HL-60 (cell line): ENCODE results near the gene CTBP2.

Source experiments
- DNase-seq, 2 experiments: peaks; one replicate each; pipeline ENCODE4 v3.0.0-alpha.2; 2010 to 2020; ENCODE audit warnings: low read depth in 1 of 2, low spot score in 1 of 2
- H3K27ac ChIP-seq: fragments of 250-450 bp; sonication (Bioruptor Pico); replicated peaks from 2 replicates; pipeline ENCODE4 v1.5.1; 2020; ENCODE audit warnings: mild to moderate bottlenecking, moderate library complexity
- H3K27me3 ChIP-seq: fragments of 250-450 bp; sonication (Bioruptor Pico); 2 replicates; pipeline ENCODE4 v1.5.1; 2021; ENCODE audit warnings: mild to moderate bottlenecking, moderate library complexity; ENCODE audit not compliant: insufficient read depth, poor library complexity, severe bottlenecking
- H3K4me3 ChIP-seq: replicated peaks from 2 replicates; pipeline ENCODE4 v1.5.1; 2011; ENCODE audit warnings: mild to moderate bottlenecking, control low read depth, low read length; ENCODE audit not compliant: insufficient read depth
- CTCF ChIP-seq: IDR thresholded peaks from one replicate; pipeline ENCODE4 v1.5.1; 2011; ENCODE audit warnings: low read length, control low read depth, inconsistent platforms; ENCODE audit not compliant: insufficient read depth
- GABPA ChIP-seq: IDR thresholded peaks from 2 replicates; pipeline ENCODE4 v1.6.1; 2012; ENCODE audit warnings: low read depth
- POLR2AphosphoS5 ChIP-seq: IDR thresholded peaks from 2 replicates; pipeline ENCODE4 v1.6.1; 2012; ENCODE audit warnings: low read depth
- REST ChIP-seq: IDR thresholded peaks from 2 replicates; pipeline ENCODE4 v1.6.1; 2012; ENCODE audit warnings: low read depth; ENCODE audit not compliant: insufficient replicate concordance
- SPI1 ChIP-seq: IDR thresholded peaks from 2 replicates; pipeline ENCODE4 v1.6.1; 2012; ENCODE audit warnings: low read depth, mild to moderate bottlenecking, borderline replicate concordance

CTBP2 gene

DNA sequence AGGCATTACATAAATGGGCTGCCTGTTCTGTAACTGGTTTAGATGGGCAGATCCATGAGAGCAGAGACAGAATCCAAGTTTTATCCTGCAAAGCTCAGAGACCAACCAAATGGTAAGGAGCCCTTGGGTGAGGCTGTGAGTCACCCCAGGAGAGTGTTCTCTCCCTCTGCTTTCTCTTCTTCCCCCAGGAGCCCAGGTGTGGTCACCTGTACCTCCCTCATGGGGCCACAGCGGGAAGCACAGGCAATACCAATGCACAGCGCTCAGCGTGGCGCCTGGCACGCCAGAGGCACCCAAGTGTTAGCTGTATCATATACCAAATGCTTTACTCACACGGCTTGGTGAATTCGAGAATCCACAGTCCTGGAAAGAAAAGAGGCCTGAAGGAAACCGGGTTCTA, 39.4 kb downstream of the CTBP2 start:
- H3K27ac ChIP-seq: no peak overlapping the region

DNA sequence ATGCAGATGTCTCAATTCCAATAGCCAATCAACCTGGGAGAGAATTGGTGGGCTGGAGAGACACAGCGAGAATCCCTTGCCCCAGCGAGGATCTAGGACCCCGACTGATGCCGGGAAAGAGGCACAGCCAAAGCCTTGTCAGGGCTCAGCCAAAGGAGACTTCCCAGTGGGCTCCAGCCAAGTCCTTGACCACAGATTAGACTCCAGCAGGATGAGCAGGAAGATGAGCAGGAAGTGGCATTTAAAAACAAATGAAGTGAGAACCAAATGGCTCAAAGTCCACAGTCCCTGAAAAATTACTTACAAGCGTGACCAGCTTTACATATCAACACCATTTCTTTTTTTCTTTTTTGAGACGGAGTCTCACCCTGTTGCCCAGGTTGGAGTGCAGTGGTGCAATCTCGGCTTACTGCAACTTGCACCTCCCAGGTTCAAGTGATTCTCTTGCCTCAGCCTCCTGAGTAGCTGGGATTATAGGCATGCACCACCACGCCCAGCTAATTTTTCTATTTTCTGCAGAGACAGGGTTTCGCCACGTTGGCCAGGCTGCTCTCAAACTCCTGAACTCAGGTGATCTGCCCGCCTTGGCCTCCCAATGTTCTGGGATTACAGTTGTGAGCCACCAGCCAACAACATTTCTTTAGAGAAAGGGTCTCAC, 40.2 kb downstream of the CTBP2 start:
- Histone ChIP-seq H3K27me3 (no peaks in the 10 kb centered on the region), H3K4me3 (no peak overlapping the region), H3K27ac (no peak overlapping the region)
- TF ChIP-seq GABPA (no peak), CTCF (no peak), POLR2AphosphoS5 (no peak)
- DNase-seq: no peak

More for the DNA sequence above, 39.4 kb downstream of the CTBP2 start:
- Histone ChIP-seq H3K4me3 (no peak overlapping the region), H3K27me3 (no peaks in the 10 kb centered on the region)
- DNase-seq: no peak
- TF ChIP-seq POLR2AphosphoS5 (no peak), REST (no peak), SPI1 (no peak), CTCF (no peak), GABPA (no peak)

DNA sequence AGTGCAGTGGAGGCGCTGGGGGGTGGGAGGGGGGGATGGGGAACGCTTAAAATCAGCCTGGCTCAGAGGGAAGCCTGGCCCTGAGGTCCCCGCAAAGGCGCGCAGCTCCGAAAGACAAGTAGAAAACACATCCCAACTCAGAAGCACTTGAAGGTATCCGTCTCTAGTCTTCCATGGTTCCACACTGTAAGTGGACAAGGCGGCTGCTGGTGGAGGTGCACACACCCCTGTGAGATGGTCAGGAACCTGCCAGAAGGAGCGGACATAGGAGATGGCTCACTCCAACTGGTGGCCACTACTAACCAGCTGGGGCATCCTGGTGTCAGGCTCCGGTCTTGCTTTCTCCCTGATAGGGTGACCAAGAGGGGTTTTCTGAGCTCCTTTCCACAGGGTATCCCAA, 41.7 kb downstream of the CTBP2 start:
- TF ChIP-seq REST (no peak), SPI1 (no peak), GABPA (no peak), CTCF (no peak), POLR2AphosphoS5 (no peak)
- H3K27me3 ChIP-seq: no peaks in the 10 kb centered on the region
- no peak overlapping the region for H3K27ac ChIP-seq
- H3K4me3 ChIP-seq: no peak overlapping the region
- no peak for DNase-seq

DNA sequence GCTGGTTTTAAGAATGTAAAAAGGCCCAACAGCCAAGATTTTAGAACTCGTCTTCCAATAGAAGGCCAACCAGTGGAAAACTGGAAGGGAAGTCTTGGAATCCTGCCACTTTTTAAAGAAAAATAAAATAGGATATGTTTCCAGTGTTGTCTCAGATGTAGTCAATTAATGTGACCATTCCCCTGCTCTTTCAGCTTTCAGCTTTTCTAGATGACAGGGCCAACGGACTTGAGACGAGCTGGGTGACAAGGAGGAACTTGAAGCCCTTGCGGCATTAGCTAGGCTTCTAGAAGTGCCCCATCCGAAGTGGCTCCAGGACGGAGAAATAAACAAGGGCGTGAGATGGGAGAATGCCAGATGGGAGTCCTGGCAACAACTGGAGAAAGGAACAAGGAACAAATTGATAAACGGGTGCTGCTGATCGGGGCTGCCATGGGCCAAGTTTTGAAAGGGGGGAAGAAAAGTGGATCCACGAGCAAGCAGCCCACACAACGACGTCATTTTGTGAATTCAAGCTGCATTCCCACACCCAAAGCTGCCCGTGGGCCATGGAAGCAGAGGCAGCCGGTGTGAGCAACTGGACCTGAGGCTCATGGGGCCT, 42.3 kb downstream of the CTBP2 start:
- no peak overlapping the region for H3K4me3 ChIP-seq
- no peak for DNase-seq
- no peak for TF ChIP-seq SPI1
- TF ChIP-seq REST: no peak
- H3K27ac ChIP-seq: no peak overlapping the region
- H3K27me3 ChIP-seq: no peaks in the 10 kb centered on the region
